Large intestine (tissue), 12 donors: ENCODE data around the gene ADAMTSL4. TPM values are rescaled to one million over a fixed set of nuclear protein-coding genes. Genes with fewer than 3 reads are reported as not detected.

Experiments used
- DNase-seq, 2 donors: peaks; one replicate each; pipeline versions ENCODE4 v3.0.0 to v3.0.0-alpha.2; 2013
- H3K27ac ChIP-seq: one replicate; pipeline ENCODE4 v1.5.1; 2013; ENCODE audit warnings: low read length
- H3K27me3 ChIP-seq: 2 replicates; pipeline ENCODE4 v1.6.1; 2013; ENCODE audit warnings: low read length; ENCODE audit not compliant: control insufficient read depth, insufficient read depth
- H3K36me3 ChIP-seq: 2 replicates; pipeline ENCODE4 v1.6.1; 2013; ENCODE audit warnings: low read length; ENCODE audit not compliant: control insufficient read depth, insufficient read depth
- H3K4me1 ChIP-seq: one replicate; pipeline ENCODE4 v1.6.1; 2013; ENCODE audit warnings: low read length; ENCODE audit not compliant: control insufficient read depth, insufficient read depth
- H3K4me3 ChIP-seq: one replicate; pipeline ENCODE4 v1.5.1; 2013; ENCODE audit warnings: low read length
- H3K9me3 ChIP-seq: one replicate; pipeline ENCODE4 v1.6.1; 2013; ENCODE audit warnings: mild to moderate bottlenecking, low read depth, low read length, moderate library complexity; ENCODE audit not compliant: control insufficient read depth
- WGBS: methylation state at CpG from one replicate; pipeline ENCODE4 v1.1.5; 2013; ENCODE audit warnings: low lambda C conversion rate; ENCODE audit not compliant: insufficient coverage; 5-methylcytosine and 5-hydroxymethylcytosine counted together
- long read RNA-seq, 11 donors: transcript quantifications; one replicate each; lab custom pipeline, GENCODE V29; 2026
- polyA plus RNA-seq: library from polyadenylated mRNA; unstranded; fragments of 120-200 nt; gene quantifications from one replicate; pipeline ENCODE4 v1.2.1, GENCODE V29; 2013

ADAMTSL4 gene
- polyA plus RNA-seq, result 15.9 TPM
- long read RNA-seq, donor 1, partial matches to known transcripts, result 19 of 19 reads
- long read RNA-seq, donor 1, other reads (novel, unspliced or antisense), result 0 of 19 reads
- long read RNA-seq, donor 2, partial matches to known transcripts, result 0 of 1 reads
- long read RNA-seq, donor 2, other reads (novel, unspliced or antisense), result 0 of 1 reads
- long read RNA-seq, donor 3, result 0 reads
- long read RNA-seq, donor 4, result 0 reads
- long read RNA-seq, donor 5, partial matches to known transcripts, result 0 of 1 reads
- long read RNA-seq, donor 5, other reads (novel, unspliced or antisense), result 0 of 1 reads
- long read RNA-seq, donor 6, partial matches to known transcripts, result 0 of 1 reads
- long read RNA-seq, donor 6, other reads (novel, unspliced or antisense), result 0 of 1 reads
- long read RNA-seq, donor 7, result 0 reads
- long read RNA-seq, donor 8, result 0 reads
- long read RNA-seq, donor 9, result 0 reads
- long read RNA-seq, donor 10, result 0 reads
- long read RNA-seq, donor 11, result 0 reads

DNA sequence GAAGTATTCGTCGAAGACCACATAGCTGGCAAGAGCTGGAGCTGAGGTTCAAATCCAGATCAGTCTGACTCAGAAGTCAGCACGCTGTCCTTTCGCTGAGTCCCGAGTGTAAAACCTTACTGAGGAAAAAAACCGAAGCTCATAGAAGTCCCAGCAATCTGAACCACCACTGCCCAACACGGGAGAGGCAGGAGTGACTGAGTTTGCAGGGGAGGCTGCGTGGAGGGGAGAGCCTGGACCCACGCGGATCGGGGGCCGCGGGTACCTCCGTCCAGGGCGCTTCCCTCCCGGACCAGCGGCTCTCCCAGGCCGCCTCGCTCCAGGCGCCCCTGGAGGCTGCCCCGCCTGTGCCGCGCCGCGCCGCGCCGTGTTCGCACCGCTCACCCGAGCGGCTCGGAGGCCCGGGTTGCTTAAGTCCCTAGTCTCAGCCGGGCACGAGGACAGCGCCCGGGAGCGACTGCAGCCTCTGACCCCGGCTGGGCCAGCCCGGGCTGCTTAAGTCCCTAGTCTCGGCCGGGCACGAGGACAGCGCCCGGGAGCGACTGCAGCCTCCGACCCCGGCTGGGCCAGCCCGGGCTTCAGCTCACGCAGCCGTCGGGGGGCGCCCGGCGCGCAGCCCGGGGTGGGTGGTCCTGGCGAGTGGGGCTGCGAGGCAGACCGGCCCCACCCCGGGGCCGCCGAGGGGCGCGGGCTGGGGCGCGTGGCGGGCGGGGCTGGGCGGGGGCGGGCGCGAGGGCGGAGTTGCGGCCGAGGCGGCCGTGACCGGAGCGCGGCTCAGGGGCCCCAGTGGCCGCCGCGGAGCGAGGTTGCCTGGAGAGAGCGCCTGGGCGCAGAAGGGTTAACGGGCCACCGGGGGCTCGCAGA lies at the start of gene ADAMTSL4:
Gene ADAMTSL4, plus strand, starts transcription at position 777 of the 864 bp plus-strand sequence. CDS start 2,881 bp downstream, outside the sequence.
- Histone ChIP-seq H3K4me1 (peaks cover 18% of the 10 kb centered on the region), H3K27me3 (peaks cover 17% of the 10 kb centered on the region), H3K9me3 (no peaks in the 10 kb centered on the region), H3K36me3 (no peaks in the 10 kb centered on the region), H3K4me3 (peak within 1 kb of the TSS; percentile 54), H3K27ac (peak within 1 kb of the TSS; percentile 27)
- DNase-seq, result peak; percentile 70 to 84
- no CpG with 5 or more reads among the region's 91 CpGs for WGBS

DNA sequence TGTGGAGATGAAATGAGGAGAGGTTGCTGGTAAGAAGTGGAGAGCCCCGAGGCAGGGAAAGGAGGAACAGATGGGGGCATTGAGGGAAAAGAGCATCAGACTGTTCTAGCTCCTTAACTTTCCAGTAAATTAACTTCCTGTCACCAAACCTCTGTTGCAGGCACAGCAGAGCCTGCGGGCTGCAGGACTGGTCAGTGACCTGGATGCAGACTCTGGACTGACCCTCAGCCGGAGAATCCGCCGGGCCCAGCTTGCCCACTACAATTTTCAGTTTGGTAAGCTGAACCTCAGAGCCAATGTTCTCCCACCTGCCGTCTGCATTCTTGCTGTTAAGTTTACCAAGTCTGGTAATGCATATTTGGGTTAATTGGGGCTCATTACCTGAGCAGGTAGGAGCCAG lies 43.8 kb upstream of the ADAMTSL4 start:
- WGBS, result no CpG with 5 or more reads among the region's 6 CpGs

GRCh38 chr1:150507912-150508864 lies 41.0 kb upstream of the ADAMTSL4 start, which contains the start of gene ECM1:
Gene ECM1 (plus strand): TSS chr1:150508109. CDS start chr1:150508210, 101 bp downstream.
- H3K4me3 ChIP-seq, result no peak within 1 kb of the TSS
- DNase-seq, result peak in 1 of 2 donors; percentile 36
- no peaks in the 10 kb centered on the region for H3K9me3 ChIP-seq
- WGBS, result no CpG with 5 or more reads among the region's 7 CpGs
- H3K4me1 ChIP-seq, result no peaks in the 10 kb centered on the region
- H3K27ac ChIP-seq, result no peak within 1 kb of the TSS
- peaks cover 43% of the 10 kb centered on the region for H3K36me3 ChIP-seq
- no peaks in the 10 kb centered on the region for H3K27me3 ChIP-seq

More for the DNA sequence above, 43.8 kb upstream of the ADAMTSL4 start:
- peaks cover 46% of the 10 kb centered on the region for H3K36me3 ChIP-seq
- no peaks in the 10 kb centered on the region for H3K27me3 ChIP-seq
- no peaks in the 10 kb centered on the region for H3K9me3 ChIP-seq
- H3K4me1 ChIP-seq, result no peaks in the 10 kb centered on the region
- no peak overlapping the region for H3K27ac ChIP-seq
- DNase-seq, result no peak
- H3K4me3 ChIP-seq, result no peak overlapping the region

- H3K4me1 ChIP-seq, result no peaks in the 10 kb centered on the region
- no peak overlapping the region for H3K27ac ChIP-seq
- H3K4me3 ChIP-seq, result no peak overlapping the region
- no peak for DNase-seq
- no peaks in the 10 kb centered on the region for H3K9me3 ChIP-seq
- peaks cover 42% of the 10 kb centered on the region for H3K36me3 ChIP-seq
- no peaks in the 10 kb centered on the region for H3K27me3 ChIP-seq
- no CpG with 5 or more reads among the region's 4 CpGs for WGBS
Measured at GRCh38 chr1:150508982-150509381, 40.2 kb upstream of the ADAMTSL4 start.

DNA sequence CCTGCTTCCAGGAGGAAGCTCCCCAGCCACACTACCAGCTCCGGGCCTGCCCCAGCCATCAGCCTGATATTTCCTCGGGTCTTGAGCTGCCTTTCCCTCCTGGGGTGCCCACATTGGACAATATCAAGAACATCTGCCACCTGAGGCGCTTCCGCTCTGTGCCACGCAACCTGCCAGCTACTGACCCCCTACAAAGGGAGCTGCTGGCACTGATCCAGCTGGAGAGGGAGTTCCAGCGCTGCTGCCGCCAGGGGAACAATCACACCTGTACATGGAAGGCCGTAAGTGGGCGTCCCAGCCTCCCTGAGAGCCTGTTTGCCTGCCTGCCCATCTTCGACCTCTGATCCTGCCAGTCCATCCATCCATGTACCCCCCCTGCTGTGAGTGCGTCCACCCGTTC lies 37.7 kb upstream of the ADAMTSL4 start:
- peaks cover 10% of the 10 kb centered on the region for H3K4me1 ChIP-seq
- H3K27ac ChIP-seq, result no peak overlapping the region
- 90% methylated on average over 2 of the region's 12 CpGs for WGBS
- peaks cover 16% of the 10 kb centered on the region for H3K36me3 ChIP-seq
- DNase-seq, result no peak
- no peaks in the 10 kb centered on the region for H3K27me3 ChIP-seq
- no peaks in the 10 kb centered on the region for H3K9me3 ChIP-seq
- H3K4me3 ChIP-seq, result no peak overlapping the region

DNA sequence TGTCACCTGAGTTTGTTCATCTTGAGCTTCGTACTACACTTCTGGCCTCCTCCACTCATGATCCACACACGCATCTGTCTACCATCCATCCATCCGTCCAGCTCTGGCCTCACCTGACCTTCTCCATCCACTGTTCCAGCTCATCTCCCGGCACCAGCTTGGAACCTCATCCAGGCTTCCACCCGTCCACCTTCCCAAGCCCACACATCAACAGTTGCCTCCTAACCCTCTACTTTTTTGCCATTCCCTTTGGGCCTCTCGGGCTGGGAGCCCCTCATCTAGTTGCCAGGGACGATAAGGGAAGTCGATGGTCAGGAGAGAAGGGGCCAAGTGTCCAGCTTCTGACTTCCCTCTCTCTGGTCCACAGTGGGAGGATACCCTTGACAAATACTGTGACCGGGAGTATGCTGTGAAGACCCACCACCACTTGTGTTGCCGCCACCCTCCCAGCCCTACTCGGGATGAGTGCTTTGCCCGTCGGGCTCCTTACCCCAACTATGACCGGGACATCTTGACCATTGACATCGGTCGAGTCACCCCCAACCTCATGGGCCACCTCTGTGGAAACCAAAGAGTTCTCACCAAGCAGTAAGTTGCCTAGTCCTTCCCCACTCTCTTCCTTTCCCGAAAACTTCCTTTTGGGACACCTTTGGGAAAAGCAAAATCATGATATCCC lies 37.1 kb upstream of the ADAMTSL4 start:
- Histone ChIP-seq H3K4me1 (peaks cover 10% of the 10 kb centered on the region), H3K9me3 (no peaks in the 10 kb centered on the region), H3K27ac (no peak overlapping the region), H3K36me3 (peaks cover 11% of the 10 kb centered on the region), H3K27me3 (no peaks in the 10 kb centered on the region), H3K4me3 (no peak overlapping the region)
- no peak for DNase-seq
- 83% methylated on average over 5 of the region's 17 CpGs for WGBS

GRCh38 chr1:150512846-150513245 lies 36.4 kb upstream of the ADAMTSL4 start:
- no CpG with 5 or more reads among the region's 2 CpGs for WGBS
- DNase-seq, result no peak
- H3K27ac ChIP-seq, result no peak overlapping the region
- no peaks in the 10 kb centered on the region for H3K27me3 ChIP-seq
- H3K9me3 ChIP-seq, result no peaks in the 10 kb centered on the region
- H3K4me1 ChIP-seq, result peaks cover 10% of the 10 kb centered on the region
- peaks cover 8% of the 10 kb centered on the region for H3K36me3 ChIP-seq
- no peak overlapping the region for H3K4me3 ChIP-seq

GRCh38 chr1:150513351-150513791 lies 35.8 kb upstream of the ADAMTSL4 start:
- Histone ChIP-seq H3K4me3 (no peak overlapping the region), H3K9me3 (no peaks in the 10 kb centered on the region), H3K4me1 (peaks cover 10% of the 10 kb centered on the region), H3K27ac (no peak overlapping the region), H3K27me3 (no peaks in the 10 kb centered on the region), H3K36me3 (peaks cover 8% of the 10 kb centered on the region)
- WGBS, result no CpG with 5 or more reads among the region's 7 CpGs
- DNase-seq, result no peak

GRCh38 chr1:150514260-150514659 lies 34.9 kb upstream of the ADAMTSL4 start:
- peaks cover 8% of the 10 kb centered on the region for H3K36me3 ChIP-seq
- WGBS, result no CpG with 5 or more reads among the region's 9 CpGs
- H3K4me1 ChIP-seq, result peaks cover 10% of the 10 kb centered on the region
- DNase-seq, result no peak
- no peak overlapping the region for H3K4me3 ChIP-seq
- H3K27ac ChIP-seq, result no peak overlapping the region
- no peaks in the 10 kb centered on the region for H3K27me3 ChIP-seq
- no peaks in the 10 kb centered on the region for H3K9me3 ChIP-seq
